ENCODE measurements around the gene FRS2.

- TF ChIP-seq EZH2 (IDR thresholded peaks at IDR 0.05; ENCODE audit: low read length, unreplicated experiment) (no peak), CTCF (conservative IDR thresholded peaks at IDR 0.05; ENCODE audit: low read depth, low read length) (no peak), EZH2phosphoT487 (IDR thresholded peaks at IDR 0.05; ENCODE audit: borderline replicate concordance, low read length) (no peak)
These were observed 44.7 kb downstream of the FRS2 start for GRCh38 chr12:69514845-69515244.

All from PC-3 (cell line).